MM.1S (cell line): ENCODE data around the gene NPS.

Experiments
- DNase-seq: peaks from one replicate; pipeline ENCODE4 v3.0.0-alpha.2; 2015
- H2AFZ ChIP-seq: fragments of 300-600 bp; sonication (generic); 2 replicates; pipeline ENCODE4 v1.6.0; 2016; ENCODE audit warnings: antibody characterized with exemption, low read length
- H3F3A ChIP-seq: fragments of 300-600 bp; sonication (generic); 2 replicates; pipeline ENCODE4 v1.6.1; 2016; ENCODE audit warnings: mild to moderate bottlenecking, antibody characterized with exemption, low read length, moderate library complexity, mixed read lengths; ENCODE audit not compliant: insufficient read depth
- H3K27ac ChIP-seq: fragments of 300-600 bp; sonication (generic); 2 replicates; pipeline ENCODE4 v1.5.1; 2016; ENCODE audit warnings: mild to moderate bottlenecking, low read length
- H3K27me3 ChIP-seq: fragments of 300-600 bp; sonication (generic); replicated peaks from 2 replicates; pipeline ENCODE4 v1.6.0; 2016; ENCODE audit warnings: low read length; ENCODE audit not compliant: insufficient read depth
- H3K36me3 ChIP-seq: fragments of 300-600 bp; sonication (generic); replicated peaks from 2 replicates; pipeline ENCODE4 v1.6.1; 2016; ENCODE audit warnings: mild to moderate bottlenecking, low read length, mixed read lengths; ENCODE audit not compliant: insufficient read depth
- H3K4me1 ChIP-seq: fragments of 300-600 bp; sonication (generic); 2 replicates; pipeline ENCODE4 v1.6.1; 2016; ENCODE audit warnings: low read length, mixed read lengths
- H3K4me2 ChIP-seq: fragments of 300-600 bp; sonication (generic); 2 replicates; pipeline ENCODE4 v1.6.0; 2016; ENCODE audit warnings: low read depth, low read length
- H3K4me3 ChIP-seq: fragments of 300-600 bp; sonication (generic); 2 replicates; pipeline ENCODE4 v1.5.1; 2016; ENCODE audit warnings: low read length, mixed read lengths
- H3K79me2 ChIP-seq: fragments of 300-600 bp; sonication (generic); 2 replicates; pipeline ENCODE4 v1.6.1; 2016; ENCODE audit warnings: mixed run types, low read length, mixed read lengths
- H3K9ac ChIP-seq: fragments of 300-600 bp; sonication (generic); 2 replicates; pipeline ENCODE4 v1.6.1; 2016; ENCODE audit warnings: low read length, mixed read lengths
- H3K9me2 ChIP-seq: fragments of 300-600 bp; sonication (generic); replicated peaks from 2 replicates; pipeline ENCODE4 v1.6.1; 2016; ENCODE audit warnings: mild to moderate bottlenecking, low read length, mixed read lengths; ENCODE audit not compliant: insufficient read depth
- H3K9me3 ChIP-seq: fragments of 300-600 bp; sonication (generic); replicated peaks from 2 replicates; pipeline ENCODE4 v1.6.1; 2016; ENCODE audit warnings: mild to moderate bottlenecking, low read length, mixed read lengths; ENCODE audit not compliant: insufficient read depth
- H4K20me1 ChIP-seq: fragments of 300-600 bp; sonication (generic); 2 replicates; pipeline ENCODE4 v1.6.1; 2016; ENCODE audit warnings: mild to moderate bottlenecking, low read length, moderate library complexity, mixed read lengths; ENCODE audit not compliant: insufficient read depth
- EZH2 ChIP-seq: fragments of 300-600 bp; sonication (generic); optimal IDR thresholded peaks from 2 replicates; pipeline ENCODE3; 2017; ENCODE audit warnings: low read depth, mild to moderate bottlenecking, antibody characterized with exemption, low read length, mixed read lengths
- EZH2phosphoT487 ChIP-seq: fragments of 300-600 bp; sonication (generic); IDR thresholded peaks from 2 replicates; pipeline ENCODE4 v1.6.1; 2018; ENCODE audit warnings: antibody characterized with exemption, low read length
- TF ChIP-seq, protein P1 (sequence below): fragments of 300-600 bp; sonication (generic); IDR thresholded peaks from 2 replicates; pipeline ENCODE4 v1.5.1; 2016; ENCODE audit warnings: antibody characterized with exemption, low read length, mixed read lengths

NPS gene

DNA sequence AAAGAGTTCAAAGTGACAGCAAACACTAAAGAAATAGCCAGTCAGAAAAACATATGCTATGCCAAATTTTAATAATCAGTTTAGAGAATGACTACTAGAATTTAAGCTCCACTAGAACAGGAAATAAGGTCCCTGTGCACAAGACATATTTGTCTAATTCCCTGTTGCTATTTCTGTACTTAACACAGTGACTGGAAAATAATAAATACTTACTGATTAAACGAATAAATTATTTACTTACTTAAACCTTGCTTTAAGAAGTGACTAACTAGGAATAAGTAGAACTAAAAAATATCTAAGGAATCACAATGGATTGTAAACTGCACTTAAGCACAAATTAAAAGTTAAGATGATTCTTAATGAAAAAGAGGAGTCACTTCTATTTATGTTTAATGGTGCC is 22.3 kb downstream of the NPS start:
- Histone ChIP-seq H3K79me2 (no peaks in the 10 kb centered on the region), H3K4me1 (no peaks in the 10 kb centered on the region), H3K27ac (no peak overlapping the region), H3K27me3 (no peaks in the 10 kb centered on the region), H3K36me3 (no peaks in the 10 kb centered on the region), H3K4me2 (no peak overlapping the region), H3K9me3 (no peaks in the 10 kb centered on the region), H3F3A (no peaks in the 10 kb centered on the region), H3K9ac (no peak overlapping the region), H3K9me2 (no peaks in the 10 kb centered on the region), H2AFZ (no peak overlapping the region), H4K20me1 (no peaks in the 10 kb centered on the region), H3K4me3 (no peak overlapping the region)
- TF ChIP-seq EZH2 (no peak), EZH2phosphoT487 (no peak)
- TF ChIP-seq, protein P1, sequence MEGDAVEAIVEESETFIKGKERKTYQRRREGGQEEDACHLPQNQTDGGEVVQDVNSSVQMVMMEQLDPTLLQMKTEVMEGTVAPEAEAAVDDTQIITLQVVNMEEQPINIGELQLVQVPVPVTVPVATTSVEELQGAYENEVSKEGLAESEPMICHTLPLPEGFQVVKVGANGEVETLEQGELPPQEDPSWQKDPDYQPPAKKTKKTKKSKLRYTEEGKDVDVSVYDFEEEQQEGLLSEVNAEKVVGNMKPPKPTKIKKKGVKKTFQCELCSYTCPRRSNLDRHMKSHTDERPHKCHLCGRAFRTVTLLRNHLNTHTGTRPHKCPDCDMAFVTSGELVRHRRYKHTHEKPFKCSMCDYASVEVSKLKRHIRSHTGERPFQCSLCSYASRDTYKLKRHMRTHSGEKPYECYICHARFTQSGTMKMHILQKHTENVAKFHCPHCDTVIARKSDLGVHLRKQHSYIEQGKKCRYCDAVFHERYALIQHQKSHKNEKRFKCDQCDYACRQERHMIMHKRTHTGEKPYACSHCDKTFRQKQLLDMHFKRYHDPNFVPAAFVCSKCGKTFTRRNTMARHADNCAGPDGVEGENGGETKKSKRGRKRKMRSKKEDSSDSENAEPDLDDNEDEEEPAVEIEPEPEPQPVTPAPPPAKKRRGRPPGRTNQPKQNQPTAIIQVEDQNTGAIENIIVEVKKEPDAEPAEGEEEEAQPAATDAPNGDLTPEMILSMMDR = no peak
- no peak for DNase-seq

DNA sequence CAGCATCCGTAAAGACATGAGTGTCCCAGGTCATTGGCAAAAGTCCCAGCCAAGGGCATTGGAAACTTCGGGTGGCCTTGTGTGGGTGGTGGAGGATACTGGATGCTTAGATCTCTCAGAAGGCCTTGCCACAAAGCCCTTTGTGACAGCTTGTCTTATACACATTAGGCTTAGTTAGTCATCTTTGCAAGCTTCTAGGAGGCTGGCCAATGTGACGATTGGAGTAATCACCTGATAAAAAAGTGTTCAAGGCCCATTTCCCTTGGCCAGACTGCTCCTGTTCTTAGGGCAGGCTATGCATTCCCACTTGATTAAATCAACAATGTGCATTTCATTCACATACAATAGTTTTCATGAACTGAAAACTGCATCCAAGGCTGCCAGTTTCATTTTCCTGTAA is 26.9 kb downstream of the NPS start:
- H3K4me3 ChIP-seq = no peak overlapping the region
- DNase-seq = no peak
- no peak overlapping the region for H2AFZ ChIP-seq
- H3K9me3 ChIP-seq = no peaks in the 10 kb centered on the region
- H3K36me3 ChIP-seq = no peaks in the 10 kb centered on the region
- H3K27me3 ChIP-seq = peaks cover 6% of the 10 kb centered on the region; the same call in 1 of the 2 replicates
- H3K27ac ChIP-seq = no peak overlapping the region
- no peak overlapping the region for H3K4me2 ChIP-seq
- no peaks in the 10 kb centered on the region for H3K79me2 ChIP-seq
- H3K4me1 ChIP-seq = no peaks in the 10 kb centered on the region
- no peaks in the 10 kb centered on the region for H4K20me1 ChIP-seq
- H3F3A ChIP-seq = no peaks in the 10 kb centered on the region
- no peaks in the 10 kb centered on the region for H3K9me2 ChIP-seq
- TF ChIP-seq, protein P1 = no peak
- no peak for TF ChIP-seq EZH2
- no peak for TF ChIP-seq EZH2phosphoT487
- H3K9ac ChIP-seq = no peak overlapping the region

DNA sequence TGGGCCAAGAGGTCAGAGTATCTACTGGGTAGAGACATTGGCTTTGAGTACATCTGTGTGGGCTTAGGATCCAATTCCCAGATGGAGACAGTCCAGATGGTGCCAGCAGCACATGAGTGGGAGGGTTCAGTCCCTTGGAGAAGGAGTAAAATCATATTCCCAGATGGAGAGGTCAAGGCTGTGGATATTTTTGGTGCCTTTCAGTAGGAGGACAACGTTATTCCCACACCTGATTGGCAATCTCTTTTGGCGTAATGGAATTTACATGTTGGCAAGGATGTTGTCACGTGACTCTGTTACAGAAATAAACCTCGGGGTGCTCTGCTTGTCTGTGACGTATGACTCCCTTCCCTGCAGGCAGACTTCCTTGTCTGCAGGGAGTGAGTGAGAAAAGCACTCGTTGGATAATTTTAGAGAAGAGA is 27.6 kb downstream of the NPS start:
- Histone ChIP-seq H3K27ac (no peak overlapping the region), H3K9ac (no peak overlapping the region), H3K36me3 (no peaks in the 10 kb centered on the region), H3K4me2 (no peak overlapping the region), H2AFZ (no peak overlapping the region), H4K20me1 (no peaks in the 10 kb centered on the region), H3K27me3 (peaks cover 6% of the 10 kb centered on the region; the same call in 1 of the 2 replicates), H3K9me3 (no peaks in the 10 kb centered on the region), H3F3A (no peaks in the 10 kb centered on the region), H3K9me2 (no peaks in the 10 kb centered on the region), H3K4me3 (no peak overlapping the region), H3K4me1 (no peaks in the 10 kb centered on the region), H3K79me2 (no peaks in the 10 kb centered on the region)
- DNase-seq = no peak
- TF ChIP-seq, protein P1 = no peak
- TF ChIP-seq EZH2 = no peak
- no peak for TF ChIP-seq EZH2phosphoT487
